SK-N-SH treated with all-trans-retinoic acid at 6 μM for 48 hours (cell line): ENCODE data around the gene IL36G.

ENCODE experiments used
- GLIS3 ChIP-seq: fragments of 250-450 bp; sonication (Bioruptor Pico); IDR thresholded peaks from 2 replicates; pipeline ENCODE4 v1.5.0; 2020; ENCODE audit warnings: mild to moderate bottlenecking, moderate library complexity
- OSR1 ChIP-seq: fragments of 250-450 bp; sonication (Bioruptor Pico); IDR thresholded peaks from 2 replicates; pipeline ENCODE4 v1.8.0; 2022; ENCODE audit warnings: moderate library complexity, mild to moderate bottlenecking, inconsistent platforms
- PATZ1 ChIP-seq: fragments of 250-450 bp; sonication (Bioruptor Pico); IDR thresholded peaks from 2 replicates; pipeline ENCODE4 v1.8.0; 2020; ENCODE audit warnings: mild to moderate bottlenecking, moderate library complexity, borderline replicate concordance
- RARB ChIP-seq: fragments of 250-450 bp; sonication (Bioruptor Pico); IDR thresholded peaks from 2 replicates; pipeline ENCODE4 v1.8.0; 2021; ENCODE audit warnings: mild to moderate bottlenecking, moderate library complexity
- SNAI2 ChIP-seq: fragments of 250-450 bp; sonication (Bioruptor Pico); IDR thresholded peaks from 2 replicates; pipeline ENCODE4 v1.5.0; 2020; ENCODE audit warnings: mild to moderate bottlenecking, moderate library complexity
- TOX ChIP-seq: fragments of 250-450 bp; sonication (Bioruptor Pico); IDR thresholded peaks from 2 replicates; pipeline ENCODE4 v1.8.0; 2021; ENCODE audit warnings: mild to moderate bottlenecking, moderate library complexity, borderline replicate concordance
- ZFP3 ChIP-seq: fragments of 250-450 bp; sonication (Bioruptor Pico); IDR thresholded peaks from 2 replicates; pipeline ENCODE4 v1.5.0; 2020; ENCODE audit warnings: mild to moderate bottlenecking, moderate library complexity
- ZNF565 ChIP-seq: fragments of 450-650 bp; formaldehyde crosslinking; conservative IDR thresholded peaks from 2 replicates; pipeline ENCODE4 v1.5.0; 2020; ENCODE audit warnings: low read depth, mild to moderate bottlenecking, moderate library complexity
- ZNF70 ChIP-seq: fragments of 450-650 bp; formaldehyde crosslinking; IDR thresholded peaks from 2 replicates; pipeline ENCODE4 v1.5.0; 2020; ENCODE audit warnings: mild to moderate bottlenecking, moderate library complexity
- TF ChIP-seq, protein P1 (sequence below): fragments of 250-450 bp; sonication (Bioruptor Pico); IDR thresholded peaks from 2 replicates; pipeline ENCODE4 v1.5.1; 2020; ENCODE audit warnings: low read depth, mild to moderate bottlenecking, moderate library complexity
- TF ChIP-seq, protein P2 (sequence below): fragments of 250-450 bp; sonication (Bioruptor Pico); IDR thresholded peaks from 2 replicates; pipeline ENCODE4 v1.8.0; 2021; ENCODE audit warnings: low read depth, mild to moderate bottlenecking, moderate library complexity, borderline replicate concordance
- TF ChIP-seq, protein P3 (sequence below): fragments of 250-450 bp; sonication (Bioruptor Pico); IDR thresholded peaks from 2 replicates; pipeline ENCODE4 v1.5.0; 2020; ENCODE audit warnings: mild to moderate bottlenecking, moderate library complexity

- TF ChIP-seq PATZ1 (CRISPR knock-in tag): no peak
- TF ChIP-seq, protein P1, sequence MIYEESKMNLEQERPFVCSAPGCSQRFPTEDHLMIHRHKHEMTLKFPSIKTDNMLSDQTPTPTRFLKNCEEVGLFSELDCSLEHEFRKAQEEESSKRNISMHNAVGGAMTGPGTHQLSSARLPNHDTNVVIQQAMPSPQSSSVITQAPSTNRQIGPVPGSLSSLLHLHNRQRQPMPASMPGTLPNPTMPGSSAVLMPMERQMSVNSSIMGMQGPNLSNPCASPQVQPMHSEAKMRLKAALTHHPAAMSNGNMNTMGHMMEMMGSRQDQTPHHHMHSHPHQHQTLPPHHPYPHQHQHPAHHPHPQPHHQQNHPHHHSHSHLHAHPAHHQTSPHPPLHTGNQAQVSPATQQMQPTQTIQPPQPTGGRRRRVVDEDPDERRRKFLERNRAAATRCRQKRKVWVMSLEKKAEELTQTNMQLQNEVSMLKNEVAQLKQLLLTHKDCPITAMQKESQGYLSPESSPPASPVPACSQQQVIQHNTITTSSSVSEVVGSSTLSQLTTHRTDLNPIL: no peak
- TF ChIP-seq, protein P2, sequence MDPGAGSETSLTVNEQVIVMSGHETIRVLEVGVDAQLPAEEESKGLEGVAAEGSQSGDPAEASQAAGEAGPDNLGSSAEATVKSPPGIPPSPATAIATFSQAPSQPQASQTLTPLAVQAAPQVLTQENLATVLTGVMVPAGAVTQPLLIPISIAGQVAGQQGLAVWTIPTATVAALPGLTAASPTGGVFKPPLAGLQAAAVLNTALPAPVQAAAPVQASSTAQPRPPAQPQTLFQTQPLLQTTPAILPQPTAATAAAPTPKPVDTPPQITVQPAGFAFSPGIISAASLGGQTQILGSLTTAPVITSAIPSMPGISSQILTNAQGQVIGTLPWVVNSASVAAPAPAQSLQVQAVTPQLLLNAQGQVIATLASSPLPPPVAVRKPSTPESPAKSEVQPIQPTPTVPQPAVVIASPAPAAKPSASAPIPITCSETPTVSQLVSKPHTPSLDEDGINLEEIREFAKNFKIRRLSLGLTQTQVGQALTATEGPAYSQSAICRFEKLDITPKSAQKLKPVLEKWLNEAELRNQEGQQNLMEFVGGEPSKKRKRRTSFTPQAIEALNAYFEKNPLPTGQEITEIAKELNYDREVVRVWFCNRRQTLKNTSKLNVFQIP: no peak
- no peak for TF ChIP-seq ZNF70 (CRISPR knock-in tag)
- TF ChIP-seq RARB (CRISPR knock-in tag): no peak
- TF ChIP-seq ZFP3: no peak
- TF ChIP-seq, protein P3, sequence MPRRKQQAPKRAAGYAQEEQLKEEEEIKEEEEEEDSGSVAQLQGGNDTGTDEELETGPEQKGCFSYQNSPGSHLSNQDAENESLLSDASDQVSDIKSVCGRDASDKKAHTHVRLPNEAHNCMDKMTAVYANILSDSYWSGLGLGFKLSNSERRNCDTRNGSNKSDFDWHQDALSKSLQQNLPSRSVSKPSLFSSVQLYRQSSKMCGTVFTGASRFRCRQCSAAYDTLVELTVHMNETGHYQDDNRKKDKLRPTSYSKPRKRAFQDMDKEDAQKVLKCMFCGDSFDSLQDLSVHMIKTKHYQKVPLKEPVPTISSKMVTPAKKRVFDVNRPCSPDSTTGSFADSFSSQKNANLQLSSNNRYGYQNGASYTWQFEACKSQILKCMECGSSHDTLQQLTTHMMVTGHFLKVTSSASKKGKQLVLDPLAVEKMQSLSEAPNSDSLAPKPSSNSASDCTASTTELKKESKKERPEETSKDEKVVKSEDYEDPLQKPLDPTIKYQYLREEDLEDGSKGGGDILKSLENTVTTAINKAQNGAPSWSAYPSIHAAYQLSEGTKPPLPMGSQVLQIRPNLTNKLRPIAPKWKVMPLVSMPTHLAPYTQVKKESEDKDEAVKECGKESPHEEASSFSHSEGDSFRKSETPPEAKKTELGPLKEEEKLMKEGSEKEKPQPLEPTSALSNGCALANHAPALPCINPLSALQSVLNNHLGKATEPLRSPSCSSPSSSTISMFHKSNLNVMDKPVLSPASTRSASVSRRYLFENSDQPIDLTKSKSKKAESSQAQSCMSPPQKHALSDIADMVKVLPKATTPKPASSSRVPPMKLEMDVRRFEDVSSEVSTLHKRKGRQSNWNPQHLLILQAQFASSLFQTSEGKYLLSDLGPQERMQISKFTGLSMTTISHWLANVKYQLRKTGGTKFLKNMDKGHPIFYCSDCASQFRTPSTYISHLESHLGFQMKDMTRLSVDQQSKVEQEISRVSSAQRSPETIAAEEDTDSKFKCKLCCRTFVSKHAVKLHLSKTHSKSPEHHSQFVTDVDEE (CRISPR knock-in tag): no peak
- TF ChIP-seq OSR1 (CRISPR knock-in tag): no peak
- TF ChIP-seq GLIS3: no peak
- no peak for TF ChIP-seq TOX (CRISPR knock-in tag)
- TF ChIP-seq SNAI2 (CRISPR knock-in tag): no peak
- no peak for TF ChIP-seq ZNF565 (CRISPR knock-in tag)
Observed at GRCh38 chr2:112954364-112954763, 23.4 kb upstream of the IL36G start.
